Measurements from ENCODE around the gene PPM1N. TPM values are rescaled to one million over a fixed set of nuclear protein-coding genes. Genes with fewer than 3 reads are reported as not detected.
A peak's percentile ranks its signal among the peaks of the same experiment; 100 is the strongest.

The PPM1N gene
- total RNA-seq, 2 donors from 2014 or later = 3.2 to 3.6 TPM

DNA sequence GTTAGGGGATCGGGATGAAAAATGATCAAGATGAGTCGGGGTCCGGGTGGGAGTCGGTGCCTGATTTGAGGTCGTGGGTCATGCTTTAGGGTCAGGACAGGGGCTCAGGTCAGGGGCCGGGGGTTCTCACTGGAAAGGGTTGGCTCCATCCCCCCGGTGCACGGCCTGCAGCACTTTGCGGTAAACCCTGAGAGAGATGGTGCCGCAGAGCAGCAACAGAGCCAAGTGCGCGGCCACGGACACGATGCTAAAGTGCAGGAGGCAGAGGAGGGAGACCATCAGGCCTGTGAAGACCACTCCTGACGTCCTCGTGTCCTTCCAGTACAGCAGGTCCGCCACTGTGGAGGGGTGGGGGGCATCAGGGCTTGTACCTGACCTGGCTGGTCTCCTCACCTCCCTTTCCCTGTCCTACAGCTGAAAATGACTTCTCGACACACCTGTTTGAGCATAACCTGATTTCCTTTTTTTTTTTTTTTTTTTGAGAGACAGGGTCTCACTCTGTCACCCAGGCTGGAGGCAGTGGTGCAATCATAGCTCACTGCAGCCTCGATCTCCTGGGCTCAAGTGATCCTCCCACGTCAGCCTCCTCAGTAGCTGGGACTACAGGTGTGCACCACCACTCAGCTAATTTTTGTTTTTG lies 8.9 kb upstream of the PPM1N start:
- peaks cover 14 to 16% of the 10 kb centered on the region in 2 donors for H3K4me1 Mint-ChIP-seq (ENCODE audit: low read depth in 2 of 2)
- H3K4me3 Mint-ChIP-seq = no peak overlapping the region

DNA sequence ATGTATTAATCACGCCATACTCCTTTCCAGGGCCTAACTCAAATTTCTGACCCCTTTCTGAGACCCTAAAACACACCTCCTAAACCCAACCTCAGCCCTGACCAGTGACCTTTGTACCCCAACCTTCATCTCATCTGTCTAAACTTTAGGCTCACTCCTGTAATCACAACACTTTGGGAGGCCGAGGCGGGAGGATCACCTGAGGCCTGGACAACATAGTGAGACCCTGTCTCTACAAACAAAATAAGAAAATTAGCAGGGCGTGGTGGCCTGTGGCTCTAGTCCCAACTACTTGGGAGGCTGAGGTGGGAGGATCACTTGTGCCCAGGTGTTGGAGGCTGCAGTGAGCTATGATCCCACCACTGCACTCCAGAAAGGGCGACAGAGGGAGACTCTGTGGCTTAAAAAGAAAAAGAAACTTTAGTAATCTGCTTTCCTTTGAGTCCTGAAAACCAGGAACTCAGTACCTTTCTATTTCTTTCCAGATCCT lies 6.1 kb upstream of the PPM1N start:
- DNase-seq (ENCODE audit: low spot score) (no peak), ATAC-seq (no peak)
- Mint-ChIP-seq H3K9me3 (no peaks in the 10 kb centered on the region), H3K27me3 (peaks cover 11 to 12% of the 10 kb centered on the region in 2 donors), H3K4me1 (ENCODE audit: low read depth in 2 of 2) (peaks cover 20% of the 10 kb centered on the region in 2 donors), H3K27ac (peak overlapping the region in 1 of 2 donors; percentile 40), H3K4me3 (no peak overlapping the region), H3K36me3 (no peaks in the 10 kb centered on the region)

More for the DNA sequence above, 8.9 kb upstream of the PPM1N start:
- H3K9me3 Mint-ChIP-seq = no peaks in the 10 kb centered on the region
- peaks cover 0 to 5% of the 10 kb centered on the region in 2 donors for H3K27me3 Mint-ChIP-seq
- no peak for ATAC-seq
- no peak for DNase-seq (ENCODE audit: low spot score)
- no peaks in the 10 kb centered on the region for H3K36me3 Mint-ChIP-seq
- H3K27ac Mint-ChIP-seq = no peak overlapping the region

- Mint-ChIP-seq H3K4me3 (peak overlapping the region; percentile 52), H3K27me3 (peaks cover 11 to 12% of the 10 kb centered on the region in 2 donors), H3K4me1 (ENCODE audit: low read depth in 2 of 2) (peaks cover 23 to 25% of the 10 kb centered on the region in 2 donors), H3K36me3 (no peaks in the 10 kb centered on the region), H3K27ac (no peak overlapping the region), H3K9me3 (no peaks in the 10 kb centered on the region)
- ATAC-seq (no peak), DNase-seq (ENCODE audit: low spot score) (no peak)
These were observed 5.4 kb upstream of the PPM1N start for GRCh38 chr19:45492627-45493470.

- Mint-ChIP-seq H3K4me3 (peak overlapping the region; percentile 23), H3K27ac (no peak overlapping the region), H3K27me3 (peaks cover 11 to 12% of the 10 kb centered on the region in 2 donors), H3K4me1 (ENCODE audit: low read depth in 2 of 2) (peaks cover 31 to 35% of the 10 kb centered on the region in 2 donors), H3K9me3 (no peaks in the 10 kb centered on the region), H3K36me3 (no peaks in the 10 kb centered on the region)
- DNase-seq (ENCODE audit: low spot score) (no peak), ATAC-seq (no peak)
These were observed 3.9 kb upstream of the PPM1N start for GRCh38 chr19:45494261-45494916.

- ATAC-seq = no peak
- no peaks in the 10 kb centered on the region for H3K36me3 Mint-ChIP-seq
- peaks cover 35 to 39% of the 10 kb centered on the region in 2 donors for H3K4me1 Mint-ChIP-seq (ENCODE audit: low read depth in 2 of 2)
These were observed 3.1 kb upstream of the PPM1N start for GRCh38 chr19:45495178-45495577.

DNA sequence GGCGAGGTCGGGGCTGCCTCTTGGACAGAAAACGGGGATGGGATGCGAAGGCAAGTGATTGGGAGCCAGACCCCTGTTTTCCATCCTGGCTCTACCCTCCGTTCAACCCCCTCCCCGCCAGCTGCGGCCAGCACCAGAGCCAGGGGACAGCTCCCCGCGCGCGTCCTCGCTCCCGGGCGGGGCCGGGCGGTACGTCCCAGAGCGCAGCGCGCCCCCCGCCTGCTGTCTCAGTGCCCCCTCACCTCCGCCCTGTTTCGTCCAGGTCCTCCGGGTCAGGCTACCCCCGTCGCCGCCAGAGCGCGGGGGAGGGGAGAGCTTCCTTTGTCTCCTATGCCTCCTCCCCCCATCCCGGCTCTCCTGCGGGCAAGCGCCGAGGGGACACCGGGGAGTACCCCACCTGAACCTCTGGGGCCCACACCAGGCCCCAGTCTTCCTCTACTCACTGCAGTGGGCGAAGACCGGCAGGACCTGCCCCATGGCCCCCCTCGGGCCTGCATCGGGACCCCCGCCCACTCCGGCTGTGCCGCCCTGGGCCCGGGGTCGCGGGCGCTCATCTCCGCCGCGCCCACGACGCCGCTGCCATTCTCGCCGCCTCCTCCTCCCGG lies 1.8 kb upstream of the PPM1N start:
- Mint-ChIP-seq H3K27ac (peak overlapping the region; percentile 58 to 73), H3K4me3 (peak overlapping the region; percentile 91), H3K4me1 (ENCODE audit: low read depth in 2 of 2) (peaks cover 39 to 41% of the 10 kb centered on the region in 2 donors), H3K36me3 (no peaks in the 10 kb centered on the region), H3K9me3 (no peaks in the 10 kb centered on the region), H3K27me3 (peaks cover 11 to 12% of the 10 kb centered on the region in 2 donors)
- DNase-seq (ENCODE audit: low spot score) (no peak), ATAC-seq (peak; percentile 15 to 49)

More at GRCh38 chr19:45495178-45495577, 3.1 kb upstream of the PPM1N start:
- H3K4me3 Mint-ChIP-seq = peak overlapping the region; percentile 91
- H3K9me3 Mint-ChIP-seq = no peaks in the 10 kb centered on the region
- no peak for DNase-seq (ENCODE audit: low spot score)
- H3K27me3 Mint-ChIP-seq = peaks cover 11 to 12% of the 10 kb centered on the region in 2 donors
- no peak overlapping the region for H3K27ac Mint-ChIP-seq

GRCh38 chr19:45497791-45498190 lies 452 bp upstream of the PPM1N start:
- H3K4me1 Mint-ChIP-seq (ENCODE audit: low read depth in 2 of 2) = peaks cover 39 to 41% of the 10 kb centered on the region in 2 donors
- no peaks in the 10 kb centered on the region for H3K9me3 Mint-ChIP-seq
- no peak overlapping the region for H3K27ac Mint-ChIP-seq
- no peaks in the 10 kb centered on the region for H3K36me3 Mint-ChIP-seq
- peak overlapping the region; percentile 48 for H3K4me3 Mint-ChIP-seq
- DNase-seq (ENCODE audit: low spot score) (no peak), ATAC-seq (no peak)
- peaks cover 8 to 11% of the 10 kb centered on the region in 2 donors for H3K27me3 Mint-ChIP-seq

DNA sequence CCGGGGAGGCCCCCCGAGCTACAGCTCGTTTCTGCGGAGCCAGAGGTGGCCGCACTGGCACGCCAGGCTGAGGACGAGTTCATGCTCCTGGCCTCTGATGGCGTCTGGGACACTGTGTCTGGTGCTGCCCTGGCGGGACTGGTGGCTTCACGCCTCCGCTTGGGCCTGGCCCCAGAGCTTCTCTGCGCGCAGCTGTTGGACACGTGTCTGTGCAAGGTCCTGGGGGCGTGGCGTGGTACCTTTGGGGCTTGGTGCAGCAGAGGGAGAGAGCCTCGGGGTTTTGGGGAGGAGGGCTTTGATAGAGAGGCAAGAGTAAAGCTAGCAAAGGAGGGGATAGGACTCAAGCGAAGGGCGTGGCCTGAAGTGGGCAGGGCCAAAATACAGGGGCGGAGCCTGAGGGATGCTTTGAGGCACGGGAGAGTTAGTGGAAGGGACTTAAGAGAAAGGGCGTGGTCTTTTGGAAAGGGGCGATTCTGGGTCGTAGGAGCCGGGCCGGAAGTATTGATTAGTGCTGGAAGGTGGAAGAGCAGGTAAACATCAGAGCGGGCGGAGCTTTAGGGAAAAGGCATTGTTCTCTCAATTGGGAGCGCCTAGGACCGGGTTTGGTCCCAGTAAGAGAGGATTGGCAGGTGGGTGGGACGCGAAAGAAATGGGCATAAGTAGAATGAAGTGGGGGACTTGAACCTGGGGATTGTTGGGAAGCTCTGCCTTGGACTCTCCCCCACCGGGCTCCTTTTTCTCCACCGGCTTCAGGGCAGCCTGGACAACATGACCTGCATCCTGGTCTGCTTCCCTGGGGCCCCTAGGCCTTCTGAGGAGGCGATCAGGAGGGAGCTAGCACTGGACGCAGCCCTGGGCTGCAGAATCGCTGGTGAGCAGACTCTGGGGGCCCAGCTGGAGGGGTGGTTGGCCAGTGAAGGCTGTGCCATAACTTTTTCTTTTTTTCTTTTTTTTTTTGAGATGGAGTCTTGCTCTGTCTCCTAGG lies 1.2 kb downstream of the PPM1N start:
- ATAC-seq = peak; percentile 46 to 66
- H3K9me3 Mint-ChIP-seq = no peaks in the 10 kb centered on the region
- H3K27ac Mint-ChIP-seq = peak overlapping the region in 1 of 2 donors; percentile 23

DNA sequence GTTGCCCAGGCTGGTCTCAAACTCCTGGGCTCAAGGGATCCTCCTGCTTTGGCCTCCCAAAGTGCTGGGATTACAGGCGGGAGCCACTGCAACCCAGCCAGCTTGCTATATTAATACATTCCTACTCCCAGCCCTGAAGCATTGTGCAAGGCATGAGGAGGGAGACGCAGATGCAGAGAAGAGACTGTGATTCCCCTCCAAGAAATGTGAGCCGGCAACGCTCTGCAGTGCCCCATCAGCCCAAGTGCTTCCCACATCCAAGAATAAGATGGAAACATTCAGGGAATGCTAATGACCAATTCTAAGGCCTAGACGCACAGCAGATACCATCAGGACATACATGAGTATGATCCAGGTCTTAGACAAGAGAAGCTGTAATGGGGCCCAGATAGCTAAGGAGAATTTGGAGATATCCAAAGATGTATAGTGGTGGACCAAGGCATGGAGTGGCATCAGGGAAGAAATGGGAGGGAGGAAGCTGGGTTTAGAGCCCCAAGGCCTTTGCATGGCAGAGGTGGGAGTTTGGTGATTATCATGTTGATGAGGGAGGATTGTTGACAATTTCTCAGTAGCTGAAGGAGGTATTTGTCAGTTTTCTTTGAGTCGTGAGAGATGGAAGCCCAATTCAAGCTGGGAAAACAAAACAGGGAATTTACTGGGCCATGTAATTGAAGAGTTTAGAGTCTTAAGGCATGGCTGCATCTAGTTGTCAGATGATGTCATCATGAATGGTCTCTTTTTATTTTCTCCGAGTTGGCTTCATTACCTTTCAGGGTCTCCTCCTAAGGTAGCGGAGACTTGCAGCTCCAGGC lies 2.9 kb downstream of the PPM1N start:
- Mint-ChIP-seq H3K4me3 (no peak overlapping the region), H3K9me3 (no peaks in the 10 kb centered on the region), H3K27ac (peak overlapping the region in 1 of 2 donors; percentile 59), H3K36me3 (no peaks in the 10 kb centered on the region), H3K4me1 (ENCODE audit: low read depth in 2 of 2) (peaks cover 29 to 32% of the 10 kb centered on the region in 2 donors), H3K27me3 (no peaks in the 10 kb centered on the region)
- DNase-seq (ENCODE audit: low spot score) = no peak
- ATAC-seq = no peak

More for the DNA sequence above, 1.2 kb downstream of the PPM1N start:
- Mint-ChIP-seq H3K4me3 (peak overlapping the region; percentile 48), H3K27me3 (peaks cover 8 to 11% of the 10 kb centered on the region in 2 donors), H3K4me1 (ENCODE audit: low read depth in 2 of 2) (peaks cover 33 to 37% of the 10 kb centered on the region in 2 donors), H3K36me3 (no peaks in the 10 kb centered on the region)
- peak; percentile 82 for DNase-seq (ENCODE audit: low spot score)

GRCh38 chr19:45501730-45502014 lies 3.4 kb downstream of the PPM1N start:
- ATAC-seq (no peak), DNase-seq (ENCODE audit: low spot score) (no peak)
- Mint-ChIP-seq H3K9me3 (no peaks in the 10 kb centered on the region), H3K27me3 (no peaks in the 10 kb centered on the region), H3K27ac (no peak overlapping the region), H3K4me1 (ENCODE audit: low read depth in 2 of 2) (peaks cover 29 to 31% of the 10 kb centered on the region in 2 donors), H3K36me3 (no peaks in the 10 kb centered on the region), H3K4me3 (no peak overlapping the region)

DNA sequence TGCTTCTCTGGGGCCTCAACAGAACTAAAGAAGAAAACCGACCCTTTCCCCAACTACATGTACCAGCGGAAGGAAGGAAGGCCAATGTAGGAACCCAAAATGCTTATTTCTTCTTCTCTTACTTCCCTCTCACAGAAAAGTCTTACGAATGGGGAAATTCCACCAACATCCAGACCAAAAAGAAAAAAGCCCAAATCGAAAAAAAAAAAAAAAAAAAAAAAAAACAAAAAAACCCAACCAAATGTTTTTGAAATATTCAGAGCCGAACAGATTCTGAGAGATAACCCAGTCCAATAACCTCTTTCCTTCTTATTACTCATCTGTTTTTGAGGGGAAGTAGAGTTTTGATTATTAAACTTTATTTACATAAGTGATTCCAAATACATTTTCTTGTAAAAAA lies 3.9 kb downstream of the PPM1N start:
- peaks cover 26 to 28% of the 10 kb centered on the region in 2 donors for H3K4me1 Mint-ChIP-seq (ENCODE audit: low read depth in 2 of 2)
- ATAC-seq = no peak
- no peaks in the 10 kb centered on the region for H3K9me3 Mint-ChIP-seq
- no peak overlapping the region for H3K27ac Mint-ChIP-seq
- no peak overlapping the region for H3K4me3 Mint-ChIP-seq
- H3K36me3 Mint-ChIP-seq = no peaks in the 10 kb centered on the region
- no peak for DNase-seq (ENCODE audit: low spot score)
- H3K27me3 Mint-ChIP-seq = no peaks in the 10 kb centered on the region

DNA sequence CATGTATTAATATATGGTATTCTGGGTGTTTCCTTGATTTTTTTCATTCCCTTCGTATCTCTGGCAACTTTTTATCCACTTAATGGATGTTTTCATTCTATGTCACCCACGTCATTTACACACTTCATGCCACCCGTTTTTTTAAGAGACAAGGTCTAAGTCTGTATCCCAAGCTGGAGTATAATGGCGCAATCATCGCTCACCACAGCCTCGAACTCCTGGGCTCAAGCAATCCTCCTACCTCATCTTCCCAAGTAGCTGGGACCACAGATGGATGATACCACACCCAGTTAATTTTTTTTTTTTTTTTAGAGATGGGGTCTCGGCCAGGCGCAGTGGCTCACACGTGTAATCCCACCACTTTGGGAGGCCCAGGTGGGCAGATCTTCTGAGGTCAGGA lies 5.7 kb downstream of the PPM1N start:
- Mint-ChIP-seq H3K27me3 (no peaks in the 10 kb centered on the region), H3K36me3 (peaks cover 2% of the 10 kb centered on the region), H3K4me3 (no peak overlapping the region), H3K4me1 (ENCODE audit: low read depth in 2 of 2) (peaks cover 15 to 19% of the 10 kb centered on the region in 2 donors), H3K27ac (no peak overlapping the region), H3K9me3 (no peaks in the 10 kb centered on the region)
- DNase-seq (ENCODE audit: low spot score) (no peak), ATAC-seq (no peak)
